NAMALWA (cell line): ENCODE data around the gene HSPB9.
A peak's percentile ranks its signal among the peaks of the same experiment; 100 is the strongest.

Experiments
- DNase-seq: peaks from one replicate; pipeline ENCODE4 v3.0.0-alpha.2; 2015; ENCODE audit warnings: low spot score

HSPB9 gene

GRCh38 chr17:42101513-42102292, 20.9 kb upstream of the HSPB9 start:
- DNase-seq = peak; percentile 72

GRCh38 chr17:42103221-42103954, 19.2 kb upstream of the HSPB9 start:
- DNase-seq = no peak

GRCh38 chr17:42104264-42104663, 18.3 kb upstream of the HSPB9 start:
- no peak for DNase-seq

GRCh38 chr17:42106009-42106408, 16.6 kb upstream of the HSPB9 start:
- no peak for DNase-seq

GRCh38 chr17:42107124-42107523, 15.5 kb upstream of the HSPB9 start:
- no peak for DNase-seq

GRCh38 chr17:42107597-42108576, 14.7 kb upstream of the HSPB9 start:
- peak; percentile 92 for DNase-seq

GRCh38 chr17:42109086-42109485, 13.5 kb upstream of the HSPB9 start:
- DNase-seq = no peak

- no peak for DNase-seq
These were observed 12.0 kb upstream of the HSPB9 start for GRCh38 chr17:42110301-42111264.

GRCh38 chr17:42111265-42111636, 11.4 kb upstream of the HSPB9 start:
- DNase-seq = no peak

GRCh38 chr17:42111871-42112551, 10.6 kb upstream of the HSPB9 start:
- no peak for DNase-seq

- DNase-seq = peak; percentile 94
These were observed 9.9 kb upstream of the HSPB9 start, which contains the start of gene DHX58 for GRCh38 chr17:42112552-42113176. Gene DHX58, minus strand, starts transcription at chr17:42112714. Its CDS starts 822 bp downstream, at chr17:42111892.

GRCh38 chr17:42113293-42114069, 9.1 kb upstream of the HSPB9 start:
- no peak for DNase-seq

- no peak for DNase-seq
These were observed 8.5 kb upstream of the HSPB9 start for GRCh38 chr17:42114118-42114517.

GRCh38 chr17:42116705-42117396, 5.8 kb upstream of the HSPB9 start:
- peak; percentile 93 for DNase-seq

- DNase-seq = no peak
These were observed 5.0 kb upstream of the HSPB9 start for GRCh38 chr17:42117397-42118125.

- no peak for DNase-seq
These were observed 4.5 kb upstream of the HSPB9 start for GRCh38 chr17:42118126-42118510.

- peak; percentile 85 for DNase-seq
These were observed 4.1 kb upstream of the HSPB9 start for GRCh38 chr17:42118545-42118944.

GRCh38 chr17:42119301-42119700, 3.3 kb upstream of the HSPB9 start:
- no peak for DNase-seq
